SK-N-SH (cell line): ENCODE data around the gene FOXK2. TPM values are rescaled to one million over a fixed set of nuclear protein-coding genes. Genes with fewer than 3 reads are reported as not detected.

Experiments
- CTCF ChIA-PET: fragments of 300-600, 350-600 bp; formaldehyde crosslinking; extraction: SDS; loops from one replicate; lab custom pipeline; 2021; lab: Yijun Ruan, JAX
- POLR2A ChIA-PET: fragments of 350-600 bp; sonication (Branson Sonifier 250); formaldehyde crosslinking; extraction: SDS; loops from one replicate; lab custom pipeline; 2020; ENCODE audit warnings: antibody characterized with exemption, inconsistent platforms; lab: Yijun Ruan, JAX
- DNase-seq: peaks from one replicate; pipeline ENCODE4 v3.0.0; 2012
- H2AFZ ChIP-seq: fragments of 200-600 bp; sonication (generic); 2 replicates; pipeline ENCODE4 v1.8.1; 2016; ENCODE audit warnings: antibody characterized with exemption, mild to moderate bottlenecking, low read depth
- H3F3A ChIP-seq: fragments of 200-600 bp; sonication (generic); replicated peaks from 2 replicates; pipeline ENCODE3; 2016; ENCODE audit warnings: antibody characterized with exemption, mild to moderate bottlenecking; ENCODE audit not compliant: insufficient read depth
- H3K27ac ChIP-seq, 2 experiments: fragments of 200-500 bp in 1 of 2; fragments of 200-600 bp in 1 of 2; sonication (Bioruptor generic) in 1 of 2; sonication (generic), shearing (Covaris generic) in 1 of 2; 2 replicates each; pipeline versions ENCODE4 v1.5.1 to v1.6.1; 2014 to 2016; ENCODE audit warnings: low read depth in 2 of 2, inconsistent platforms in 1 of 2, low read length in 1 of 2, mild to moderate bottlenecking in 1 of 2, mixed read lengths in 1 of 2
- H3K27me3 ChIP-seq: fragments of 200-600 bp; sonication (generic), shearing (Covaris generic); 2 replicates; pipeline ENCODE4 v1.6.1; 2016; ENCODE audit warnings: mixed run types; ENCODE audit not compliant: insufficient read depth
- H3K36me3 ChIP-seq, 2 experiments: fragments of 200-500 bp in 1 of 2; fragments of 200-600 bp in 1 of 2; sonication (Bioruptor generic) in 1 of 2; sonication (generic) in 1 of 2; replicated peaks in 1 of 2; 2 replicates each; pipeline versions ENCODE3 to v1.5.1; 2014 to 2016; ENCODE audit warnings: low read length in 1 of 2, mild to moderate bottlenecking in 1 of 2; ENCODE audit not compliant: insufficient read depth in 2 of 2, control insufficient read depth in 1 of 2
- H3K4me1 ChIP-seq, 2 experiments: fragments of 200-500 bp in 1 of 2; fragments of 200-600 bp in 1 of 2; sonication (Bioruptor generic) in 1 of 2; sonication (generic), shearing (Covaris generic) in 1 of 2; 2 replicates each; pipeline versions ENCODE4 v1.5.1 to v1.6.1; 2014 to 2016; ENCODE audit warnings: low read depth in 1 of 2, low read length in 1 of 2, mixed run types in 1 of 2; ENCODE audit not compliant: insufficient read depth in 2 of 2, control insufficient read depth in 1 of 2
- H3K4me2 ChIP-seq: fragments of 200-600 bp; sonication (generic), shearing (Covaris generic); 2 replicates; pipeline ENCODE4 v1.6.1; 2017; ENCODE audit warnings: mixed run types
- H3K4me3 ChIP-seq, 2 experiments: fragments of 200-500 bp in 1 of 2; fragments of 200-600 bp in 1 of 2; sonication (Bioruptor generic) in 1 of 2; sonication (generic), shearing (Covaris generic) in 1 of 2; 2 replicates each; pipeline versions ENCODE4 v1.5.1 to v1.8.1; 2014 to 2016; ENCODE audit warnings: low read depth in 2 of 2, inconsistent platforms in 1 of 2, low read length in 1 of 2, mild to moderate bottlenecking in 1 of 2, mixed read lengths in 1 of 2, moderate library complexity in 1 of 2
- H3K79me2 ChIP-seq: fragments of 200-600 bp; sonication (generic); 2 replicates; pipeline ENCODE4 v1.8.1; 2017; ENCODE audit warnings: mild to moderate bottlenecking; ENCODE audit not compliant: insufficient read depth
- H3K9ac ChIP-seq: fragments of 200-600 bp; sonication (generic); 2 replicates; pipeline ENCODE4 v1.6.1; 2017; ENCODE audit warnings: mixed run types
- H3K9me2 ChIP-seq: fragments of 200-600 bp; sonication (generic); 2 replicates; pipeline ENCODE4 v1.6.1; 2017; ENCODE audit warnings: mixed run types
- H3K9me3 ChIP-seq: fragments of 200-600 bp; sonication (generic); 2 replicates; pipeline ENCODE4 v1.6.1; 2017; ENCODE audit warnings: mixed run types, mild to moderate bottlenecking, moderate library complexity
- H4K20me1 ChIP-seq: fragments of 200-600 bp; sonication (generic); 2 replicates; pipeline ENCODE4 v1.6.1; 2017; ENCODE audit warnings: mild to moderate bottlenecking, mixed run types; ENCODE audit not compliant: insufficient read depth
- ELF1 ChIP-seq: IDR thresholded peaks from 2 replicates; pipeline ENCODE4 v1.4.0; 2012
- EP300 ChIP-seq, 2 experiments: IDR thresholded peaks; 2 replicates each; pipeline versions ENCODE4 v1.4.0 to v1.6.1; 2012; ENCODE audit warnings: borderline replicate concordance in 1 of 2, low read depth in 1 of 2, low read length in 1 of 2
- FOXM1 ChIP-seq: IDR thresholded peaks from 2 replicates; pipeline ENCODE4 v1.4.0; 2012; ENCODE audit warnings: low read depth, mild to moderate bottlenecking
- GABPA ChIP-seq: IDR thresholded peaks from 2 replicates; pipeline ENCODE4 v1.4.0; 2012; ENCODE audit warnings: low read depth, mild to moderate bottlenecking
- JUND ChIP-seq: IDR thresholded peaks from 2 replicates; pipeline ENCODE4 v1.4.0; 2012
- MEF2A ChIP-seq: IDR thresholded peaks from 2 replicates; pipeline ENCODE4 v1.4.0; 2012; ENCODE audit warnings: low read depth, borderline replicate concordance
- PBX3 ChIP-seq: IDR thresholded peaks from 2 replicates; pipeline ENCODE4; 2012
- REST ChIP-seq: IDR thresholded peaks from 2 replicates; pipeline ENCODE4 v1.6.1; 2012; ENCODE audit warnings: mild to moderate bottlenecking, low read depth, low read length, moderate library complexity
- RFX5 ChIP-seq: IDR thresholded peaks from 2 replicates; pipeline ENCODE4 v1.6.1; 2012; ENCODE audit warnings: mild to moderate bottlenecking, improper control_type of control experiment, low read length
- SIN3A ChIP-seq: IDR thresholded peaks from 2 replicates; pipeline ENCODE4 v1.6.1; 2012; ENCODE audit warnings: low read depth, mild to moderate bottlenecking, low read length, moderate library complexity, borderline replicate concordance
- SMC3 ChIP-seq: IDR thresholded peaks from 2 replicates; pipeline ENCODE4 v1.6.1; 2012; ENCODE audit warnings: low read depth, low read length, improper control_type of control experiment
- TCF12 ChIP-seq: IDR thresholded peaks from 2 replicates; pipeline ENCODE4 v1.4.0; 2012
- TEAD4 ChIP-seq: IDR thresholded peaks from 2 replicates; pipeline ENCODE4 v1.4.0; 2012; ENCODE audit warnings: mild to moderate bottlenecking, borderline replicate concordance; ENCODE audit not compliant: insufficient read depth
- USF1 ChIP-seq: IDR thresholded peaks from 2 replicates; pipeline ENCODE4 v1.4.0; 2012; ENCODE audit warnings: low read depth, borderline replicate concordance
- YY1 ChIP-seq: IDR thresholded peaks from 2 replicates; pipeline ENCODE4 v1.4.0; 2012; ENCODE audit warnings: low read depth, mild to moderate bottlenecking
- WGBS: methylation state at CpG from one replicate; pipeline ENCODE4 v1.1.6; 2017; ENCODE audit warnings: low lambda C conversion rate; 5-methylcytosine and 5-hydroxymethylcytosine counted together
- polyA plus RNA-seq, 3 experiments: library from polyadenylated mRNA; depleted of rRNA; stranded (reverse); fragments of >200 nt; gene quantifications; 2 replicates each; pipeline ENCODE4 v1.2.3, GENCODE V29; 2012
- TF ChIP-seq, protein P1 (sequence below): fragments of 200-600 bp; sonication (generic); IDR thresholded peaks from 2 replicates; pipeline ENCODE4 v1.6.1; 2017; ENCODE audit warnings: antibody characterized with exemption, mild to moderate bottlenecking, moderate library complexity

FOXK2 gene
- polyA plus RNA-seq, 1 of the 3 experiments (the other 2 are of a cell fraction) = 36.4 TPM

DNA sequence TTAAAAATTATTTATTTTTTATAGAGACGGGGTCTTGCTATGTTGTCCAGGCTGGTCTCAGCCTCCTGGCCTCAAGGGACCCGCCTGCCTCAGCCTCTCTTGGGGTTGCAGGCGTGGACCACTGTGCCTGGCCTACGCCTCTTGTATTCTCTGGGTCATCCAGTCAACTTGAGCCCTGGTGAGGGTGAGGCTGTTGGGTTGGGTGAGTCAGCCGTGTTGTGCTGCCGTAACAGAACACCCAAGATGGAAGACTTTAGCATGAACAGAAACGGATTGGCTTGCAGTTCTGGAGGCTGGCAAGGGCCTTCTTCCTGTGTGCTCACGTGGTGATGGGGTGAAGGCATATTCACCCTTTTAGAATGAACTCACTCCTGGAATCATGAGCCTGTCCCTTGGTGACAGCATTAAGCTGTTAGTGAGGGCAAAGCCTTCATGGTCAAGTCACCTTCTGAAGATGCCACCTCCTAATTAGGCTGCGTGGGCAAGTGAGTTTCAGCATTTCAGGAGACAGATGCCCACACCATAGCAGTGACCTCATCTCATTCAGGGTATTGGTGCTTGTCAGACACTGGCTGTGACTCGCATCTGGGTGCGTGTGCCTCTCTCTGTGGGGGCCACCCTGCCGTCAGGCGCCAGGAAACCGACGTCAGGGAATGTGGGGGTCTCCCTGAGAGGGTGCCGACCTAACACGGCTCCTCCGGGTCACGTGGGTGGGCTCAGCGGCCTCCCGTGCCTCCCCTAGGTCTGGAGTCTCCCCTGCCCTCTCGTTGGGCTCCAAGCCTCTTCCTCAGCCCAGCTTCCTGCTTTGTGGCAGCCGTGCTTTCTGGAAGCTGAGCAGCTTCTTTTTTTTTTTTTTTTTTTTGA, 79.0 kb downstream of the FOXK2 start:
- peaks cover 44% of the 10 kb centered on the region for H3K79me2 ChIP-seq
- CTCF ChIA-PET = no interaction called here
- no peaks in the 10 kb centered on the region for H3K9me3 ChIP-seq
- peaks cover 7 to 12% of the 10 kb centered on the region in 2 experiments; a peak in 2 of 4 replicates for H3K4me1 ChIP-seq
- no peaks in the 10 kb centered on the region for H3K27me3 ChIP-seq
- peak; percentile 26 for DNase-seq
- TF ChIP-seq SMC3 (no peak), JUND (0 out of 2 replicates have a peak, but pooled peaks have one; percentile 24), RFX5 (no peak), YY1 (no peak)
- no peaks in the 10 kb centered on the region for H4K20me1 ChIP-seq
- H3K4me2 ChIP-seq = no peak overlapping the region
- 87% methylated on average over 15 of the region's 23 CpGs for WGBS
- no peak overlapping the region for H2AFZ ChIP-seq
- peaks cover 54 to 64% of the 10 kb centered on the region in 2 experiments for H3K36me3 ChIP-seq
- peak overlapping the region in 1 of 2 experiments; percentile 21; a peak in 2 of 4 replicates for H3K27ac ChIP-seq
- no peaks in the 10 kb centered on the region for H3K9me2 ChIP-seq
- H3K4me3 ChIP-seq = no peak overlapping the region
- no peak overlapping the region for H3K9ac ChIP-seq
- H3F3A ChIP-seq = peaks cover 18% of the 10 kb centered on the region
- POLR2A ChIA-PET = no interaction called here

- Histone ChIP-seq H3K9me2 (no peaks in the 10 kb centered on the region), H3K79me2 (peaks cover 31% of the 10 kb centered on the region), H3K27ac (no peak overlapping the region), H3K4me3 (no peak overlapping the region), H3K4me1 (peaks cover 0 to under 1% of the 10 kb centered on the region in 2 experiments; a peak in 1 of 4 replicates), H3F3A (peaks cover 13% of the 10 kb centered on the region), H3K9me3 (no peaks in the 10 kb centered on the region), H4K20me1 (no peaks in the 10 kb centered on the region), H3K4me2 (no peak overlapping the region), H3K36me3 (peaks cover 56 to 74% of the 10 kb centered on the region in 2 experiments), H3K9ac (no peak overlapping the region), H2AFZ (no peak overlapping the region), H3K27me3 (no peaks in the 10 kb centered on the region)
- peak; percentile 41 for DNase-seq
- ChIA-PET POLR2A (no interaction called here), CTCF (interaction anchor here (0.8 to 1.0 kb wide), 2 partner anchors 10 to 569 kb away, joined by 4 to 5 read pairs; no protein-coding TSS in a partner anchor)
- WGBS = 91% methylated on average over 19 of the region's 26 CpGs
- TF ChIP-seq SIN3A (no peak), JUND (no peak), ELF1 (no peak), EP300 (IDR thresholded peaks at IDR 0.05; ENCODE audit: borderline replicate concordance in 1 of 2, low read depth in 1 of 2, low read length in 1 of 2) (no peak), REST (no peak), TEAD4 (no peak), GABPA (no peak), FOXM1 (no peak), PBX3 (no peak), TCF12 (no peak), MEF2A (no peak), SMC3 (no peak), USF1 (no peak)
- TF ChIP-seq, protein P1, sequence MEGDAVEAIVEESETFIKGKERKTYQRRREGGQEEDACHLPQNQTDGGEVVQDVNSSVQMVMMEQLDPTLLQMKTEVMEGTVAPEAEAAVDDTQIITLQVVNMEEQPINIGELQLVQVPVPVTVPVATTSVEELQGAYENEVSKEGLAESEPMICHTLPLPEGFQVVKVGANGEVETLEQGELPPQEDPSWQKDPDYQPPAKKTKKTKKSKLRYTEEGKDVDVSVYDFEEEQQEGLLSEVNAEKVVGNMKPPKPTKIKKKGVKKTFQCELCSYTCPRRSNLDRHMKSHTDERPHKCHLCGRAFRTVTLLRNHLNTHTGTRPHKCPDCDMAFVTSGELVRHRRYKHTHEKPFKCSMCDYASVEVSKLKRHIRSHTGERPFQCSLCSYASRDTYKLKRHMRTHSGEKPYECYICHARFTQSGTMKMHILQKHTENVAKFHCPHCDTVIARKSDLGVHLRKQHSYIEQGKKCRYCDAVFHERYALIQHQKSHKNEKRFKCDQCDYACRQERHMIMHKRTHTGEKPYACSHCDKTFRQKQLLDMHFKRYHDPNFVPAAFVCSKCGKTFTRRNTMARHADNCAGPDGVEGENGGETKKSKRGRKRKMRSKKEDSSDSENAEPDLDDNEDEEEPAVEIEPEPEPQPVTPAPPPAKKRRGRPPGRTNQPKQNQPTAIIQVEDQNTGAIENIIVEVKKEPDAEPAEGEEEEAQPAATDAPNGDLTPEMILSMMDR = no peak
These were observed 80.4 kb downstream of the FOXK2 start for GRCh38 chr17:82599674-82600661.
